GM12873 (cell line): Measurements from ENCODE around the gene FAT2.

ENCODE experiments used
- TF ChIP-seq, protein P1 (sequence below): IDR thresholded peaks from 2 replicates; pipeline ENCODE4 v1.5.1; 2012; ENCODE audit warnings: low read depth, mild to moderate bottlenecking, moderate library complexity, low read length, control low read depth; ENCODE audit not compliant: insufficient read depth; ENCODE audit errors: missing control alignments

Gene FAT2

DNA sequence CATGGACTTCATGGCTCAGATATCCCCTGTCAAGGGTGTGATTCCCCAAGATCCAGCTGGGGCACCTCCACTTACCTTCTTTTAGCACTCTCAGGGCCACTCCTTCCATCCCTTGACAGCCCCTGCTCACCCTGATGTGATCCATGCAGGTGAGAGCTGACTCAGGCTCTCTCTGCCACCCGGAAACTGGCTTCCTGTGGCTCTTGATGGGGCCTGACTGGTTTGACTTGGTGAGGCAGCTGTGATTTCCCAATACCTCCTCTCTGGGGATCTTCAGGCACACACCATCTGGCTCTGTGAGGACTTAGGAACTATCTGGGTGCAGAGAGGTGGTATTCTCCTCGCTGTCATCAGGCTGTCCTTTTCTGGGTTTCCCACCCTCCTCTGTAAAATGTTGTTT lies 7.9 kb upstream of the FAT2 start:
- TF ChIP-seq, protein P1, sequence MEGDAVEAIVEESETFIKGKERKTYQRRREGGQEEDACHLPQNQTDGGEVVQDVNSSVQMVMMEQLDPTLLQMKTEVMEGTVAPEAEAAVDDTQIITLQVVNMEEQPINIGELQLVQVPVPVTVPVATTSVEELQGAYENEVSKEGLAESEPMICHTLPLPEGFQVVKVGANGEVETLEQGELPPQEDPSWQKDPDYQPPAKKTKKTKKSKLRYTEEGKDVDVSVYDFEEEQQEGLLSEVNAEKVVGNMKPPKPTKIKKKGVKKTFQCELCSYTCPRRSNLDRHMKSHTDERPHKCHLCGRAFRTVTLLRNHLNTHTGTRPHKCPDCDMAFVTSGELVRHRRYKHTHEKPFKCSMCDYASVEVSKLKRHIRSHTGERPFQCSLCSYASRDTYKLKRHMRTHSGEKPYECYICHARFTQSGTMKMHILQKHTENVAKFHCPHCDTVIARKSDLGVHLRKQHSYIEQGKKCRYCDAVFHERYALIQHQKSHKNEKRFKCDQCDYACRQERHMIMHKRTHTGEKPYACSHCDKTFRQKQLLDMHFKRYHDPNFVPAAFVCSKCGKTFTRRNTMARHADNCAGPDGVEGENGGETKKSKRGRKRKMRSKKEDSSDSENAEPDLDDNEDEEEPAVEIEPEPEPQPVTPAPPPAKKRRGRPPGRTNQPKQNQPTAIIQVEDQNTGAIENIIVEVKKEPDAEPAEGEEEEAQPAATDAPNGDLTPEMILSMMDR = no peak

DNA sequence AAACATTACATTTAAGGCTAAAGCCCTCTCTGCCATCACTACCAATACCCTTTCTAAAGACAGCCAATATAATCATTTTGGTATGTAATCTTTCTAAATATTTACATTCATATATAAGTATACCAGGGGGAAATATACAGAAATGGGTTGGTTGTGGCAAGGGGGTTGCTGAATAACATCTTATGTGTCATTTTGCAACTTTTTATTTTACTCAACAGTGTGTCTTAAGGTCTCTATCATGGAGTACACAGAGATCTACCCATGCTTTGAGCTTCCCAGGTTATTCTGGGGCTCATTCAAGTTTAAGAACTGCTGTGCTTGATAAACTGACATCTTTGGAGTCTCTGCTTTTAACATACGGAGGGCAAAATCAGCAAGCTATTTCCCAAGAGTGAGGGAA lies 7.4 kb upstream of the FAT2 start:
- TF ChIP-seq, protein P1 = no peak

DNA sequence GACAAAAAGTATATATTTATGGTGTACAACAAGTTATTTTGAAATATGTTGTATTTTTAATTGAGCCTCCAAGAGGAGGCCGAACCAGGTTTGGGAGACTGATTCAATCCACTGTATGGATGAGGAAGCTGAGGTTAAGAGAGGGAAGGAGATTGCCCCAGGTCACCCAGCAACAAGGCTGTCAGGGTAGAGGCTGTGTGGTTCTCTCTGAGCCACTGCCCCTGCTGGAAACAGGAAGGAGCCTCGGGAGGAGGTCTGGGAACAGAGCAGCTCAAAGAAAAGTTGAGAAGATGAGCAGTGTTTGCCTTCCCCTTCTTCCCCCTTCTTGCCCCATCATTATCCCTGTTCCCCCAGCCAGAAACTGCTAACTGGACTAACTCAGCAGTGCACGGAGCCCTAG lies 6.6 kb upstream of the FAT2 start:
- TF ChIP-seq, protein P1 = no peak

DNA sequence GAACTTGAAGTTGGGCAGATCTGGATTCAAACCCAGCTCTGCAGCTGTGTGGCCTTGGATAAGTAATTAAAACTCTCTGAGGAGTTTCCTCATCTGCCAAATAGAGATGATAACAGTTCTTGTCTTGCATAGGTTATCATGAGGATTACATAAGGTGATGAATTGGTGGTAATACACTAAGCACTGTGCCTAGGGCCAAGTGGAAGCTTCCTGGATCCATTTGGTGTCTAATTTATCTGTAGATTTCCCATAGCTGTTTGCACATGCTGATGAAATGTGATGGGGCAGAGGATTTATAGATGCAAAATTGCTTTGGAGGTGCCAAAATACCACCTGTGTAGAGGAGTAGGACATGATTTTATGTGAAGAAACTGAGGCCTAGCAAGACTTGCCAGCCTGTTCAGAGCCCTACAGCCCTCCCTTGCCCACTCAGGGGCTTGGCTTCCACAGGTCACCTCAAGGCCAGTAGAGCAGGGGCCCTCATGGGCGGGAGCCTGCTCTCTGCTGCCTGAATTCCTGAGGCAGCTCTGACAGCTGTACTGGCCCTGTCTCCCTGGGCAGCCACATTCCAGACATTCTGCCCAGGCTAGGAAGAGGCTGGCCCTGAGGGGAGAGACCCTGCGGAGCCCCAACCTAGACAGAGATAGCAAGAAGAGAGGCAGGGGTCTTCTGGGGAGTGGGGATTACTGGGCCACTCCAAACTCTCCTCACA lies 5.9 kb upstream of the FAT2 start:
- TF ChIP-seq, protein P1 = no peak

DNA sequence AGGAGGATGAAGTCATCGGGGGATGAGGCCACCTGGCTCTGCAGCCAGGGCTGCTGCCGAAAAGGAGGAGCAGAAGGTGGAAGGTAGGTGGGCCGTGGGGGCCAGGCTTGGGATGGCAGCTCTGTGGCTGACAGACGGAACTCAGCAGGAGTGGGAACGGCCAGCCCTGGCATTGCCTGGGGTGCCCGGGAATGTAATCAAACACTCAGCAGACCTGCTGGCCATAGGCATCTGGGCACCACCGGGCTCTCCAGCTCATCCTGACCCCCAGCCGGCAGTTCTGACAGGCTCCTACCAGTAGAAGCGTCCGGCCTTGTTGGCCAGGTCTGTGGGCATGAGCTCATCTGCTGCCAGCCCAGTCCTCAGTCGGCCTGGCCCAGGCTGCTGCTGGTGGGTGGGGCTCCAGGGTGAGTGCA lies 4.3 kb upstream of the FAT2 start:
- TF ChIP-seq, protein P1 = no peak

DNA sequence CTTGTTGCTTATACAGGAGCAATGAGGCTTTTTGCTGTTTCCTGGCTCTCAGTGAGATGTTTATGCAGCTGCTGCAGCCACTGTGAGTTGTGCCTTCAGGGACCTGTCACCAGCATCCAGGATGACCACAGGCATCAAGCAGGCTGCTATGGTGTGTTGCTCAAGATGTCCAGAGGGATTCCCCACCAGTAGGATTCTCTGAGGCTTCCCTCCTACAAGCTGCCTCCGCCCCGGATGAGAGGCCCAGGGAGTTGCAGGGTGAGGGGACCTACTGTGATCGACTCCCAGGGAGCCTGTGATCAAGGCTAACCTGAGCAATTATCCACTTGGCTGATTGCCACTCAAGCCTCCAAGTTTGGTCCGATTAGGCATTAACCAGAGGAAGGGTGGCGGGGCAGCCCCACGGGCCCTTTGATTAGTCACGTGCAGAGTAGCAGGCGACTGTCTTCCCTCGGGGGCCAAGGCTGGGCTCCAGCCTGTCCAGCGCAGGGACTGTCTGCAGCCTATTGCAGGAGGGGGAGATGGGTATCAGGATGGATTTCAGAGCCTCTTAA lies 1.8 kb upstream of the FAT2 start:
- TF ChIP-seq, protein P1 = no peak

DNA sequence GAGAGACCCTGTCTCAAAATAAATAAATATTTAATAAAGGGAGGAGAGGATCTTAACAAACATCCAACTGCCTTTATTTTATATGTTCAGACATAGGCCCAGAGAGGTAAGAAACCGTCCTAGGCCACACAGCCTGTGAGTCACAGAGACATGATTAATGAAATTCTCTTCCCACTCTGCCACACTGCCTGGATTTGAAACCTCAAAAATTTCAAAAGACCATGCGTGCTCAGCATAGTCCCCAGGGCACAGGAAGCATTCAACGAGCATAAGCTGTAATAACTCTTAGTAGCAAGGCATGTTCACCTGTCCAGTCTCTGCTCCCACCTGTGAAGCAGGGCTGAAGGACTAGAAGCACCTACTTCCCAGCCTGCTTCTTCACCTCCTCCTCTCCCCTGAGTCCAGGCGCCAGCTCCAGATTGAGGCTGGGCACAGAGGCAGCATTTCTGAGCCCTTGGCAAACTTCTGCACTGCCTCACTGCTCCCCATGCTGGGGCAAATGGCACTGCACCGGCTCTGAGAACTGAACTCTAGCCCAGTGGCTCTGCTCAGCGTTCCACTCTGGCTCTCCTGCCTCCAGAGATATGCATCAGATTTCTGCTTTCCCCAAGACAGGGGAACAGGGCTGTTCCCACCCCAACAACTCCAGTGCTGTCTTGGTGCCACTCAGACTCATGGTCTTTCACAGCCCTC lies 1.1 kb downstream of the FAT2 start:
- TF ChIP-seq, protein P1 = no peak
